Measurements from ENCODE around the gene FNDC7. TPM values are rescaled to one million over a fixed set of nuclear protein-coding genes. Genes with fewer than 3 reads are reported as not detected.

FNDC7 gene
- total RNA-seq, 4 donors from 2014 or later = not detected

GRCh38 chr1:108734171-108734865 is 21.6 kb downstream of the FNDC7 start:
- no peak for TF ChIP-seq CTCF (IDR thresholded peaks at IDR 0.05; ENCODE audit: low read depth)

GRCh38 chr1:108742253-108742652 is 29.5 kb downstream of the FNDC7 start:
- TF ChIP-seq CTCF (IDR thresholded peaks at IDR 0.05; ENCODE audit: low read depth) = no peak

- TF ChIP-seq CTCF (IDR thresholded peaks at IDR 0.05; ENCODE audit: low read depth) = no peak
Measured at GRCh38 chr1:108745980-108746381, 33.3 kb downstream of the FNDC7 start.

GRCh38 chr1:108746382-108747170 is 33.9 kb downstream of the FNDC7 start, which contains the start of gene STXBP3:
Gene STXBP3 (plus strand): TSS chr1:108746674. CDS start chr1:108746738, 64 bp downstream.
- no peak for TF ChIP-seq CTCF (IDR thresholded peaks at IDR 0.05; ENCODE audit: low read depth)

GRCh38 chr1:108747171-108747850 is 34.6 kb downstream of the FNDC7 start:
- no peak for TF ChIP-seq CTCF (IDR thresholded peaks at IDR 0.05; ENCODE audit: low read depth)

GRCh38 chr1:108747898-108748297 is 35.2 kb downstream of the FNDC7 start:
- TF ChIP-seq CTCF (IDR thresholded peaks at IDR 0.05; ENCODE audit: low read depth) = no peak

GRCh38 chr1:108749081-108749480 is 36.4 kb downstream of the FNDC7 start:
- no peak for TF ChIP-seq CTCF (IDR thresholded peaks at IDR 0.05; ENCODE audit: low read depth)
